Tibial nerve (tissue), 4 donors: ENCODE data around the gene SHC4. TPM values are rescaled to one million over a fixed set of nuclear protein-coding genes. Genes with fewer than 3 reads are reported as not detected.
"Not testable (repeated sequence)": the region's sequence is repeated elsewhere in the genome, so short reads cannot be mapped to it uniquely, and the experiment has no call there.

ENCODE experiments used
- DNase-seq, 2 donors: peaks; one replicate each; pipeline ENCODE4 v3.0.0-alpha.2; 2019; ENCODE audit warnings: low spot score in 2 of 2
- H3K27ac ChIP-seq, 4 donors: fragments of 200-600 bp; sonication (generic) in 3 of 4; one replicate each; pipeline ENCODE4 v1.5.1; 2017 to 2019; ENCODE audit warnings: mild to moderate bottlenecking in 1 of 4
- H3K27me3 ChIP-seq, 2 donors: fragments of 200-600 bp; sonication (generic) in 1 of 2; one replicate each; pipeline versions ENCODE4 v1.5.1 to v1.6.0; 2017 to 2019
- H3K36me3 ChIP-seq, 3 donors: fragments of 200-600 bp; sonication (generic); one replicate each; pipeline ENCODE4 v1.5.1; 2018 to 2019
- H3K4me1 ChIP-seq, 4 donors: fragments of 200-600 bp; sonication (generic) in 3 of 4; one replicate each; pipeline ENCODE4 v1.5.1; 2017 to 2019
- H3K4me3 ChIP-seq, 4 donors: fragments of 200-600 bp; sonication (generic) in 3 of 4; one replicate each; pipeline ENCODE4 v1.5.1; 2017 to 2019; ENCODE audit warnings: mild to moderate bottlenecking in 1 of 4, moderate library complexity in 1 of 4
- H3K9me3 ChIP-seq, 4 donors: fragments of 200-600 bp; sonication (generic) in 3 of 4; one replicate each; pipeline ENCODE4 v1.5.1; 2017 to 2019
- EP300 ChIP-seq, 2 donors: sonication (generic); formaldehyde crosslinking; IDR thresholded peaks; one replicate each; pipeline ENCODE4 v1.6.1; 2017; ENCODE audit warnings: antibody characterized with exemption in 2 of 2, mild to moderate bottlenecking in 1 of 2
- POLR2A ChIP-seq, 2 donors: fragments of 450-650 bp; IDR thresholded peaks; one replicate each; pipeline ENCODE4 v1.6.1; 2017; ENCODE audit warnings: antibody characterized with exemption in 2 of 2, mild to moderate bottlenecking in 2 of 2, moderate library complexity in 2 of 2
- WGBS, 2 donors: methylation state at CpG; one replicate each; pipeline ENCODE4 v1.1.5; 2018; 5-methylcytosine and 5-hydroxymethylcytosine counted together
- total RNA-seq, 4 donors: library from RNA; depleted of rRNA; stranded (reverse); fragments of >200 nt; gene quantifications; one replicate each; pipeline ENCODE4 v1.1.0, GENCODE V29; 2016
- TF ChIP-seq, protein P1 (sequence below), 5 experiments: fragments of 200-600 bp in 3 of 5; fragments of 450-650 bp in 2 of 5; sonication (generic) in 3 of 5; IDR thresholded peaks; one replicate each; pipeline ENCODE4 v1.5.1; 2016 to 2019; ENCODE audit warnings: antibody characterized with exemption in 5 of 5, mild to moderate bottlenecking in 3 of 5, moderate library complexity in 2 of 5

Gene SHC4
- total RNA-seq, 4 donors from 2014 or later: 36.9 to 71.7 (median 47.5) TPM

DNA sequence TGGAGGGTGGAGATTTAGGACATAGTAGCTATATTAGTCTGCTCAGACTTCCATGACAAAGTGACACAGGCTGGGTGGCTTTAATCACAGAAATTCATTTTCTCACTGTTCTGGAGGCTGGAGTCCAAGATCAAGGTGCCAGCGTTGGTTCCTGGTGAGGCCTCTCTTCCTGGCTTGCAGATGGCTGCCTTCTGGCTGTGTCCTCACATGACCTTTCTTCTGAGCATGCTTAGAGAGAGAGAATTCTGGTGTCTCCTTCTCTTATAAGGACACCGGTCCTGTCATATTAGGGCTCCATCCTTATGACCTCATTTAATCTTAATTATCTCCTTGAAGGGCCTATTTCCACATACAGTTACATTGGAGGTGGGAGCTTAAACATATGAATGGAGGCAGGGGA lies 14.9 kb upstream of the SHC4 start:
- DNase-seq: no peak
- TF ChIP-seq POLR2A (IDR thresholded peaks at IDR 0.05): no peak
- Histone ChIP-seq H3K9me3 (no peaks in the 10 kb centered on the region), H3K4me3 (no peak overlapping the region), H3K36me3 (no peaks in the 10 kb centered on the region), H3K4me1 (peaks cover 0 to 40% (median 16%) of the 10 kb centered on the region in 4 donors), H3K27ac (peak overlapping the region in 2 of 4 donors; percentile 93), H3K27me3 (no peaks in the 10 kb centered on the region)
- WGBS, 2 donors: 83 to 85% methylated on average over 2 of the region's 2 CpGs

DNA sequence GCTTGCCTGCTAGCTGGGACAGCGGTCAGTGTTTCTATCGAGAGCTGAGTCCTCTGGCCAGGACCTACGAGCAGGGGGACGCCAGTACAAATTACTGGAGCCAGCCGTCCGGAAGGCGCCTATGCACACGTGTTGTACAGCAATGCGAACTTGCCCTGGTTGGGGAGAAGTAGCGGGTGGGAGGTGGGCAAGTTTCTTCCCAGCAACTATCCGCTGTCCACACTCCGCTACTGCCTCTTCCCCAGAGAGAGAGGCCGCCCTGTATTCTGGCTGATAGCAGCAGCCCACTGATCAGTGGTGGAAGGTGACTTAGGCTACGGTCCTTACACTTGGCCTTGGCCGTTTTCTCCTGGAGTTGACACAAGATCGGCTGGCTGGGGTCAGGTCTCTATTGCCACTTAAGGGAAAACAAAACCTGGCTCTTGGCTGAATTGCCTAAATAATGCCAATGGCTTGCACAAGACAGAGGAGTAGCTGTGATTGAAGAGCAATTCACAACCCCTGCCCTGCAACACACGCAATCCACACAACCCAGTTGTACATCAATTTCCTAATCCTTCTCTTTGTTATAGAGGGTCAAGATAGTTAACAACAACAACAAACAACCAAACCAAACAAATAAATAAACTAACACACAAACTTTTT lies 12.8 kb upstream of the SHC4 start:
- Histone ChIP-seq H3K4me1 (peaks cover 0 to 19% (median 4%) of the 10 kb centered on the region in 4 donors), H3K27ac (peak overlapping the region; percentile 73 to 93 (median 86)), H3K36me3 (no peaks in the 10 kb centered on the region), H3K4me3 (peak overlapping the region; percentile 34 to 59 (median 44)), H3K27me3 (no peaks in the 10 kb centered on the region), H3K9me3 (no peaks in the 10 kb centered on the region)
- no peak for DNase-seq
- no peak for TF ChIP-seq POLR2A (IDR thresholded peaks at IDR 0.05)
- TF ChIP-seq EP300 (IDR thresholded peaks at IDR 0.05): no peak
- TF ChIP-seq, protein P1, sequence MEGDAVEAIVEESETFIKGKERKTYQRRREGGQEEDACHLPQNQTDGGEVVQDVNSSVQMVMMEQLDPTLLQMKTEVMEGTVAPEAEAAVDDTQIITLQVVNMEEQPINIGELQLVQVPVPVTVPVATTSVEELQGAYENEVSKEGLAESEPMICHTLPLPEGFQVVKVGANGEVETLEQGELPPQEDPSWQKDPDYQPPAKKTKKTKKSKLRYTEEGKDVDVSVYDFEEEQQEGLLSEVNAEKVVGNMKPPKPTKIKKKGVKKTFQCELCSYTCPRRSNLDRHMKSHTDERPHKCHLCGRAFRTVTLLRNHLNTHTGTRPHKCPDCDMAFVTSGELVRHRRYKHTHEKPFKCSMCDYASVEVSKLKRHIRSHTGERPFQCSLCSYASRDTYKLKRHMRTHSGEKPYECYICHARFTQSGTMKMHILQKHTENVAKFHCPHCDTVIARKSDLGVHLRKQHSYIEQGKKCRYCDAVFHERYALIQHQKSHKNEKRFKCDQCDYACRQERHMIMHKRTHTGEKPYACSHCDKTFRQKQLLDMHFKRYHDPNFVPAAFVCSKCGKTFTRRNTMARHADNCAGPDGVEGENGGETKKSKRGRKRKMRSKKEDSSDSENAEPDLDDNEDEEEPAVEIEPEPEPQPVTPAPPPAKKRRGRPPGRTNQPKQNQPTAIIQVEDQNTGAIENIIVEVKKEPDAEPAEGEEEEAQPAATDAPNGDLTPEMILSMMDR (IDR thresholded peaks at IDR 0.05): no peak
- 49 to 69% methylated on average over 16 of the region's 17 CpGs for WGBS, 2 donors

DNA sequence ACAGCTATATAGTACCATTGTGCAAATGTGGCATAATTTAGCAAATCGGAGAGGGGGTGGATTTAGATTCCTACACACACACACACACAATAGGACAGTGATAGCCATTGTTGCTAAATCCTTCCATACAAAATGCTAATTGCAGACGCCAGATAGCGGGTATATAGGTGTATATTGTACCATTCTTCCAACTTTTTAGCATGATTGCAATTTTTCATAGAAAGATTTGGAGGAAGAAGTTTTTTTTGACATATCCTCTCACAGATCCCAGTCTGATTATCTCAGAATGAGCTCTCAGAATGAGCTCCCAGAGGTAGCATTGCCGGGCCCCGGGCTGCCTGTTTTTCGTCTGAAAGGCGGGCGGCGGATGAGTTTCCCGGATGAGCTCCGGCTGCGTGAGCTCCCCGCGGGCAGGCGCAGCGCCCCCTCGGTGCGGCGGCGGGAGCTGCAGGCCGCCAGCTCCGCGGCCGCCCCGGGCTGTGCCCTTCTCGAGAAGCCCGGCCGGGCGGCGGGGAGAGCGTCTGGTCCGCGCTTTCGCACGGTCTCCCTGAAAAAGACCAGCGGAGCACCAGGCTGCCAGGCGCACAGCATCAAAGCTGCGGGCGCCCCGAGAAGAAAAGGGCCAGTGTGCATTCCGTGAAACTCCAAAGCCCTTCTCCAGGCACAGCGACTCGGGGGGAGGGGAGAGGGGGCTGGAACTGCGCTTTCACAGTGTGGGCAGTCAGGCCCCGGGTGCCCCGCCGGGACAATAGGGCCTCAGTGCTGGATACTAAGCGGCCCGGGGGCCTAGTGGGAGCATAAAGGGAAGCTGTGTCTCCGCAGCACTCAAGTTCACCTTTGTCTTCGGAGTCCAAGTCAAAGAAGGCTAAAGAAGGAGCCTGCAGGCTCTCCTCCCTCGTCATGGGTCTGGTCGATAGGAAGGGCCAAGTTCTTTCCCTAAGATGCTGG lies 12.0 kb upstream of the SHC4 start:
- whole genome bisulfite sequencing, 2 donors: 3 to 7% methylated on average over 35 to 45 of the region's 53 CpGs
- Histone ChIP-seq H3K36me3 (no peaks in the 10 kb centered on the region), H3K9me3 (no peaks in the 10 kb centered on the region), H3K4me3 (peak overlapping the region; percentile 34 to 59 (median 44)), H3K27me3 (no peaks in the 10 kb centered on the region), H3K27ac (peak overlapping the region; percentile 73 to 93 (median 86)), H3K4me1 (peaks cover 0 to 18% (median 4%) of the 10 kb centered on the region in 4 donors)
- peak in 1 of 2 donors; percentile 90 for TF ChIP-seq EP300 (IDR thresholded peaks at IDR 0.05)
- TF ChIP-seq, protein P1 (IDR thresholded peaks at IDR 0.05): peak; percentile 94 to 99 (median 96)
- TF ChIP-seq POLR2A (IDR thresholded peaks at IDR 0.05): peak in 1 of 2 donors; percentile 32
- DNase-seq: peak; percentile 49 to 65

DNA sequence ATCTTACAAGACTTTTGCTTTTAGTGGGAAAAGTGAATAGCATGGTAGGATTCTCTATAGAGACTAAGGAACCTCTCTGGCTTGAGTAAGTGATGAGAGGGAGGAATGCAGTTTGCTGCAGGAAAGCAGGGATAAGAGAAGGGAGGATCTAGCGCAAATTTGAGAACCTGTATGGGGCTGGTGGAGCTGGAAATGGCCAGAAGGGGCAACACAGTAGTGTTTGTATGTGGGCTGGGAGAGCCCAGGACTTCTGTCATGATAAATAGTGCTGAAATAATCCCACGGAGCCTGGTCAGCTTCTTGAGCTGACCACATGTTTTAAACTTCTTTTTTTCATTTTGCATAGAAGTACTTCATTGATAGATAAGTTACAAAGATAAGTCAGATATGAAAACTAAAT lies 11.2 kb upstream of the SHC4 start:
- 31 to 36% methylated on average over 2 of the region's 2 CpGs for WGBS, 2 donors
- Histone ChIP-seq H3K27me3 (no peaks in the 10 kb centered on the region), H3K27ac (peak overlapping the region; percentile 73 to 93 (median 86)), H3K36me3 (no peaks in the 10 kb centered on the region), H3K4me3 (peak overlapping the region in 2 of 4 donors; percentile 34 to 59), H3K4me1 (peaks cover 0 to 18% (median 4%) of the 10 kb centered on the region in 4 donors), H3K9me3 (no peaks in the 10 kb centered on the region)
- TF ChIP-seq, protein P1 (IDR thresholded peaks at IDR 0.05): peak in 1 of 5 experiments; percentile 9
- no peak for TF ChIP-seq POLR2A (IDR thresholded peaks at IDR 0.05)
- DNase-seq: no peak

DNA sequence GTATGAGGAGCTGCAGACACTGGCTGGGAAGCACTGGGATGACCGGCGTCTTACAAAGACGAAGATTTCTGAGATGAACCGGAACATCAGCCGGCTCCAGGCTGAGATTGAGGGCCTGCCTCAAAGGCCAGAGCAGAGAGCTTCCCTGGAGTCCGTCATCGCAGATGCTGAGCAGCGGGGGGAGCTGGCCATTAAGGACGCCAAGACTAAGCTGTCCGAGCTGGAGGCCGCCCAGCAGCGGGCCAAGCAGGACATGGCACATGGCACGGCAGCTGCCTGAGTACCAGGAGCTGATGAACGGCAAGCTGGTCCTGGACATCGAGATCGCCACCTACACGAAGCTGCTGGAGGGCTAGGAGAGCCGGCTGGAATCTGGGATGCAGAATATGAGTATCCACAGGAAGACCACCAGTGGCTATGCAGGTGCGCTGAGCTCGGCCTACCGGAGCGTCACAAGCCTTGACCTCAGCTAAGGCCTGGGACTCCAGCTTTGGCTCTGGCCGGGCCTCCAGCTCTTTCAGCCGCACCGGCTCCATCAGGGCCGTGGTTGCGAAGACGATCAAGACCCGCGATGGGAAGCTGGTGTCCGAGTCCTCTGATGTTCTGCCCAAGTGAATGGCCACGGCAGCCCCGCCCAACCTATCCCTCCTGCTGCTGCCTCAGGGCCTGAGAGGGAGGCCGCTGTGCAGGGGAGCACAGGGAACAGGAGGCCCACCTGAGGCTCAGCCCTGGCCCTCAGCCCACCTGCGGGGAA lies 9.2 kb upstream of the SHC4 start:
- Histone ChIP-seq H3K4me3 (no peak overlapping the region), H3K27me3 (no peaks in the 10 kb centered on the region)
- WGBS, 2 donors: 95% methylated on average over 34 to 35 of the region's 35 CpGs

DNA sequence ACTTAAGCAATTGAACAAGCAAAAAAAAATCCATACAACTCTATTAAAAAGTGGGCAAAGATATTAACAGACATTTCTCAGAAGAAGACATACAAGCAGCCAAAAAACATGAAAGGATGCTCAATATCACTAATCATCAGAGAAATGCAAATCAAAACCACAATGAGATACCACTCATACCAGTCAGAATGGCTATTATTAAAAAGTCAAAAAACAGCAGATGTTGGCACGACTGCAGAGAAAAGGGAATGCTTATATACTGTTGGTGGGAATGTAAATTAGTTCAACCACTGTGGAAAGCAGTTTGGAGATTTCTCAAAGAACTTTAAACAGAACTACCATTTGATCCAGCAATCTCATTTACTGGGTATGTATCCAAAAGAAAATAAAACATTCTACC lies 7.2 kb upstream of the SHC4 start:
- H3K4me3 ChIP-seq, H3K36me3 ChIP-seq, H3K9me3 ChIP-seq, H3K27me3 ChIP-seq, H3K27ac ChIP-seq, DNase-seq: not testable (repeated sequence)
- peaks cover 0 to 14% (median 3%) of the 10 kb centered on the region in 4 donors for H3K4me1 ChIP-seq
- WGBS, 2 donors: 54 to 57% methylated on average over 1 of the region's 1 CpG

More for the DNA sequence above, 9.2 kb upstream of the SHC4 start:
- peak overlapping the region in 2 of 4 donors; percentile 93 for H3K27ac ChIP-seq
- TF ChIP-seq EP300 (IDR thresholded peaks at IDR 0.05) (no peak), POLR2A (IDR thresholded peaks at IDR 0.05) (no peak)
- TF ChIP-seq, protein P1 (IDR thresholded peaks at IDR 0.05): no peak
- H3K36me3 ChIP-seq: no peaks in the 10 kb centered on the region
- peaks cover 0 to 18% (median 4%) of the 10 kb centered on the region in 4 donors for H3K4me1 ChIP-seq
- DNase-seq: no peak
- H3K9me3 ChIP-seq: no peaks in the 10 kb centered on the region
